ENCODE measurements around the gene PDE6D.

- TF ChIP-seq CTCF (IDR thresholded peaks at IDR 0.05; ENCODE audit: poor library complexity) (no peak), EZH2 (IDR thresholded peaks at IDR 0.05; ENCODE audit: borderline replicate concordance) (no peak)
These were observed 25.9 kb upstream of the PDE6D start for GRCh38 chr2:231807020-231807419.

Data from hepatocyte (in vitro differentiated cells).